Neuronal stem cell (in vitro differentiated cells): Measurements from ENCODE around the gene TMEM37.

Source experiments
- DNase-seq: peaks from one replicate; pipeline ENCODE4 v3.0.0-alpha.2; 2013; ENCODE audit warnings: low spot score
- H2AFZ ChIP-seq: one replicate; pipeline ENCODE4 v1.6.1; 2013; ENCODE audit warnings: mild to moderate bottlenecking, low read length, inconsistent platforms
- H2AK5ac ChIP-seq: 2 replicates; pipeline ENCODE4 v1.6.1; 2013; ENCODE audit warnings: low read depth, mild to moderate bottlenecking, inconsistent platforms, low read length, moderate library complexity, mixed read lengths
- H2BK120ac ChIP-seq: 2 replicates; pipeline ENCODE4 v1.6.1; 2013; ENCODE audit warnings: low read depth, mild to moderate bottlenecking, inconsistent platforms, low read length, moderate library complexity, mixed read lengths
- H2BK12ac ChIP-seq: one replicate; pipeline ENCODE4 v1.6.1; 2013; ENCODE audit warnings: low read length, inconsistent platforms
- H2BK15ac ChIP-seq: 2 replicates; pipeline ENCODE4 v1.6.1; 2013; ENCODE audit warnings: mild to moderate bottlenecking, low read length, inconsistent platforms, mixed read lengths
- H2BK5ac ChIP-seq: one replicate; pipeline ENCODE4 v1.6.1; 2013; ENCODE audit warnings: inconsistent platforms, mild to moderate bottlenecking, low read length, moderate library complexity
- H3K14ac ChIP-seq: one replicate; pipeline ENCODE4 v1.6.1; 2013; ENCODE audit warnings: low read length, inconsistent platforms
- H3K18ac ChIP-seq: 2 replicates; pipeline ENCODE4 v1.6.1; 2013; ENCODE audit warnings: low read length, inconsistent platforms
- H3K23ac ChIP-seq: 2 replicates; pipeline ENCODE4 v1.6.1; 2013; ENCODE audit warnings: low read depth, mild to moderate bottlenecking, mixed read lengths, low read length, inconsistent platforms; ENCODE audit not compliant: poor library complexity
- H3K27ac ChIP-seq: replicated peaks from 3 replicates; pipeline ENCODE4 v1.5.1; 2013; ENCODE audit warnings: low read length, inconsistent platforms
- H3K27me3 ChIP-seq, 3 experiments: 2 replicates each; pipeline ENCODE4 v1.6.1; 2013; ENCODE audit warnings: low read length in 3 of 3, mild to moderate bottlenecking in 2 of 3, inconsistent platforms in 1 of 3, low read depth in 1 of 3, mixed read lengths in 1 of 3, moderate library complexity in 1 of 3; ENCODE audit not compliant: control insufficient read depth in 3 of 3, insufficient read depth in 3 of 3
- H3K36me3 ChIP-seq, 2 donors: replicated peaks in 1 of 2; 2 replicates each; pipeline ENCODE4 v1.6.1; 2013; ENCODE audit warnings: low read length in 2 of 2; ENCODE audit not compliant: control insufficient read depth in 2 of 2, insufficient read depth in 2 of 2
- H3K4ac ChIP-seq: 2 replicates; pipeline ENCODE4 v1.6.1; 2013; ENCODE audit warnings: inconsistent platforms, mild to moderate bottlenecking, low read length, moderate library complexity
- H3K4me1 ChIP-seq, 2 donors: 1 replicate in 1 of 2; 2 replicates in 1 of 2; pipeline ENCODE4 v1.6.1; 2013; ENCODE audit warnings: low read length in 2 of 2, low read depth in 1 of 2; ENCODE audit not compliant: control insufficient read depth in 2 of 2, insufficient read depth in 1 of 2
- H3K4me2 ChIP-seq: one replicate; pipeline ENCODE4 v1.6.1; 2013; ENCODE audit warnings: mild to moderate bottlenecking, low read length, inconsistent platforms; ENCODE audit not compliant: insufficient read depth, poor library complexity, severe bottlenecking
- H3K4me3 ChIP-seq, 2 donors: 2 replicates each; pipeline ENCODE4 v1.5.1; 2013; ENCODE audit warnings: low read length in 2 of 2, mild to moderate bottlenecking in 2 of 2, inconsistent platforms in 1 of 2, moderate library complexity in 1 of 2
- H3K79me1 ChIP-seq: one replicate; pipeline ENCODE4 v1.6.1; 2013; ENCODE audit warnings: low read depth, mild to moderate bottlenecking, inconsistent platforms, low read length, moderate library complexity
- H3K9ac ChIP-seq: one replicate; pipeline ENCODE4 v1.6.1; 2013; ENCODE audit warnings: mild to moderate bottlenecking, low read depth, low read length, inconsistent platforms; ENCODE audit not compliant: poor library complexity
- H3K9me3 ChIP-seq, 2 donors: replicated peaks in 1 of 2; 2 replicates each; pipeline versions ENCODE3 to v1.6.1; 2013; ENCODE audit warnings: low read length in 2 of 2, mild to moderate bottlenecking in 2 of 2, inconsistent platforms in 1 of 2, low read depth in 1 of 2, mixed read lengths in 1 of 2, moderate library complexity in 1 of 2; ENCODE audit not compliant: control insufficient read depth in 2 of 2, insufficient read depth in 1 of 2
- H4K8ac ChIP-seq: one replicate; pipeline ENCODE4 v1.6.1; 2013; ENCODE audit warnings: low read depth, mild to moderate bottlenecking, inconsistent platforms, low read length, moderate library complexity
- H4K91ac ChIP-seq: one replicate; pipeline ENCODE4 v1.6.1; 2013; ENCODE audit warnings: low read length, low read depth, mild to moderate bottlenecking, inconsistent platforms; ENCODE audit not compliant: poor library complexity
- WGBS, 2 donors: extraction: QIAGEN DNeasy Blood & Tissue Kit; methylation state at CpG; one replicate each; pipeline ENCODE4 v1.1.7; 2013; ENCODE audit warnings: missing lambda C conversion rate in 2 of 2, mixed read lengths in 1 of 2; ENCODE audit not compliant: insufficient read length in 2 of 2, insufficient replicate concordance in 1 of 2; ENCODE audit errors: extremely low coverage in 2 of 2; 5-methylcytosine and 5-hydroxymethylcytosine counted together

The TMEM37 gene

DNA sequence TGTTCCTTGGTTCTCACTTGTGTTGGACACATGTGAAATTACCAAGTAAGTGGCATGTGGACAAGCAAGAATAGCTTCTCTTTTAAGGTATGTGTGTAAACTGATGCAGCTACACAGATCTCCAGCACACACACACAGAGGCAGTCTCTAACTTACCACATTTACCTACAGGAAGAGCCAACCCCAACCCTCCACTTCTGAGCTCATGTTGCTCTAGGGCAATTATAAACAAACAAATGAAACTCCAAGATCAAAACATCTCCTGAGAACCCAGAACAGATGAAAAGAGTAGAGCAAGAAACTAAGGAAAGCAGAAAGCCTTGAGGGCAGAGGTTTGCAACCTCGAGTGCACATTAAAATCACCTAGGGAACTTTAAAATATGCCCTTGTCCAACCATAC is 16.0 kb upstream of the TMEM37 start:
- Histone ChIP-seq H3K4me1 (peaks cover 0 to 1% of the 10 kb centered on the region in 2 donors), H3K4me2 (no peak overlapping the region), H3K9me3 (peaks cover 0 to under 1% of the 10 kb centered on the region in 2 donors), H3K36me3 (no peaks in the 10 kb centered on the region), H4K8ac (no peak overlapping the region), H2AFZ (no peak overlapping the region), H2BK12ac (no peak overlapping the region), H3K27me3 (no peaks in the 10 kb centered on the region), H3K79me1 (no peaks in the 10 kb centered on the region), H2BK120ac (no peak overlapping the region), H3K4ac (no peak overlapping the region), H2AK5ac (no peak overlapping the region), H4K91ac (no peak overlapping the region), H3K23ac (no peak overlapping the region), H3K9ac (no peak overlapping the region), H2BK5ac (no peak overlapping the region), H3K18ac (no peak overlapping the region), H3K27ac (no peak overlapping the region), H3K4me3 (no peak overlapping the region), H3K14ac (no peak overlapping the region), H2BK15ac (no peak overlapping the region)
- WGBS, 2 donors = no CpG with 5 or more reads among the region's 1 CpG
- no peak for DNase-seq

DNA sequence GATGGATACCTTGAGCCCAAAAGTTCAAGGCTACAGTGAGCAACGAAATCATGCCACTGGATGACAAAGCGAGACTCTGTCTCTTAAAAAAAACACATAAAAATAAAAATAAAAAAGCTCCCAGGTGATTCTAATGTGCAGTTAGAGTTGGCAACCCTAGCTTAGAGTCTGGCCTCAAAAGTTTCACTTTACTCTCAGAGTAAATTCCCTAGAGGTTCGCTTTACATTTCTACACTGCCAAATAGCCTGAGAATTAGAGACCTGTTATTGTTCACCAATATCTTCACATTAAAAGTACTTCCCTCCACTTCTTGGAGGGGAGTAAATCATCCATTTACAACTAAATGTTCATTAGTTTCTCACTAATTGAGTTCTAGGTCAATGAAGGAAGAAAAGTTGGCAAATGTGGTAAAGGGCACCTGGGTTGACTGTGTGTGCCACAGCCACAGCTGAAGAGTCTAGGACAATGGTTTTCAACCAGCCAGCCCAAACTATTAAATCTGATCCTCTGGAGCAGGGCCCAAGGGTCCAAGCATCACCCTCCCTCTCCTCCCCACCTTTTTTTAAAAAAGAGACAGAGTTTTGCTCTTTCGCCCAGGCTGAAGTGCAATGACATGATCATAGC is 15.2 kb upstream of the TMEM37 start:
- Histone ChIP-seq H3K27ac (no peak overlapping the region), H3K18ac (no peak overlapping the region), H3K9ac (no peak overlapping the region), H3K4ac (no peak overlapping the region), H3K4me2 (no peak overlapping the region), H3K9me3 (peaks cover 7% of the 10 kb centered on the region in 2 donors), H2AK5ac (no peak overlapping the region), H3K36me3 (no peaks in the 10 kb centered on the region), H4K91ac (no peak overlapping the region), H3K4me3 (no peak overlapping the region), H4K8ac (no peak overlapping the region), H3K79me1 (no peaks in the 10 kb centered on the region), H3K27me3 (no peaks in the 10 kb centered on the region), H2AFZ (no peak overlapping the region), H3K23ac (no peak overlapping the region), H3K14ac (no peak overlapping the region), H3K4me1 (peaks cover 0 to 1% of the 10 kb centered on the region in 2 donors), H2BK120ac (no peak overlapping the region), H2BK5ac (no peak overlapping the region), H2BK15ac (no peak overlapping the region), H2BK12ac (no peak overlapping the region)
- DNase-seq = no peak
- WGBS, 2 donors = no CpG with 5 or more reads among the region's 4 CpGs

DNA sequence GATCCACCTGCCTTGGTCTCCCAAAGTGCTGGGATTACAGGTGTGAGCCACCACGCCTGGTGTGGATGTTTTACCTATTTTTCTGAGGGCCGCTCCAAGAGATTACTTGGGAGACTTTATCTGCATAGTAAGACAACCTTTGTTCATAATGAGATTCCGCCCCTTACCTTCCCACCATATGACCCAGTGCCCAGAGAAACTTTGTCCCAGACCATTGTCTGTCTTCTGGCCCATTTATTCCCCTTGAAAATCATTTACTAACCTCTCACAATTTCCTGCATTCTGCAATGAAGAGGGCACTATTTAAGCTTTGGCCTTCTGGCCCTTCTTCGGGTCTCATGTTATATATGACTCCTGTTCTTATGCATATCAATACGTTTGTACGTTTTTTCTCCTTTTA is 13.7 kb upstream of the TMEM37 start:
- Histone ChIP-seq H3K4me3 (no peak overlapping the region), H4K8ac (no peak overlapping the region), H2BK15ac (no peak overlapping the region), H2AFZ (no peak overlapping the region), H3K27me3 (peaks cover 0 to under 1% (median 0%) of the 10 kb centered on the region in 3 experiments), H2BK5ac (no peak overlapping the region), H3K18ac (no peak overlapping the region), H3K4ac (no peak overlapping the region), H3K9me3 (peaks cover 7 to 11% of the 10 kb centered on the region in 2 donors), H2BK120ac (no peak overlapping the region), H3K4me1 (peaks cover 0 to 3% of the 10 kb centered on the region in 2 donors), H2BK12ac (no peak overlapping the region), H3K9ac (no peak overlapping the region), H3K27ac (no peak overlapping the region), H3K36me3 (no peaks in the 10 kb centered on the region), H3K14ac (no peak overlapping the region), H3K79me1 (no peaks in the 10 kb centered on the region), H3K23ac (no peak overlapping the region), H2AK5ac (no peak overlapping the region), H3K4me2 (no peak overlapping the region), H4K91ac (no peak overlapping the region)
- DNase-seq = no peak
- no CpG with 5 or more reads among the region's 6 CpGs for WGBS, 2 donors

DNA sequence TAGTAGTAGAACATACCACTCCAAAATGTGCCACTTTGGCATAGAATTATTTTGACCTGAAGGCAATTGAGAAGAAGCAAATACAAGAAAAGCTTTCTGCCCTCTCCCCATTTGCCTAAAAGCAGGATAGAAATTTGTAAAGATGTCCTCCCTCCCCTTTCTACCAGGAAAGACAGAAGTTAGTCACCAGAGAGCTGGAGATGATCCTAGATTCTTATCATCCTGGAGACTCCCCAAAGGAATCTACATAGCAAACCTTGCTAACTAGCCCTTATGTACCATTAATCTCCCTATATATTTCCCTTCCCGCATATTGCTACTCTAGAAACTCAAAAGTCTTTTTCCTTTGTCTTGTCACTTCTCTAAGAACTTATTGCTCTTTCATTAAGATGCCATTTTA is 12.6 kb upstream of the TMEM37 start:
- Histone ChIP-seq H3K4ac (no peak overlapping the region), H2BK12ac (no peak overlapping the region), H2AFZ (no peak overlapping the region), H3K79me1 (no peaks in the 10 kb centered on the region), H3K18ac (no peak overlapping the region), H4K91ac (no peak overlapping the region), H3K14ac (no peak overlapping the region), H3K4me1 (peaks cover 0 to 3% of the 10 kb centered on the region in 2 donors), H2BK5ac (no peak overlapping the region), H3K36me3 (no peaks in the 10 kb centered on the region), H2AK5ac (no peak overlapping the region), H2BK120ac (no peak overlapping the region), H3K4me3 (no peak overlapping the region), H3K27me3 (peaks cover 0 to 3% (median 0%) of the 10 kb centered on the region in 3 experiments), H2BK15ac (no peak overlapping the region), H3K27ac (no peak overlapping the region), H3K9ac (no peak overlapping the region), H3K9me3 (peaks cover 7 to 11% of the 10 kb centered on the region in 2 donors), H4K8ac (no peak overlapping the region), H3K4me2 (no peak overlapping the region), H3K23ac (no peak overlapping the region)
- no CpG with 5 or more reads among the region's 1 CpG for WGBS, 2 donors
- DNase-seq = no peak
